Stimulated activated naive CD8-positive, alpha-beta T cell treated with anti-CD3 and anti-CD28 coated beads, Interleukin-15, Interleukin-2, amounts not matched to agents 100 ng/mL and 50 ng/mL, for 24 hours (primary cell): ENCODE results near the gene CTRB1.
"Not testable (repeated sequence)": the region's sequence is repeated elsewhere in the genome, so short reads cannot be mapped to it uniquely, and the experiment has no call there.

ENCODE experiments used
- H3K27ac Mint-ChIP-seq: one replicate; pipeline ENCODE4 v1.8.0; 2021; ENCODE audit warnings: mild to moderate bottlenecking, mixed read lengths
- H3K27me3 Mint-ChIP-seq: one replicate; pipeline ENCODE4 v1.8.0; 2021; ENCODE audit warnings: mixed read lengths
- H3K36me3 Mint-ChIP-seq: one replicate; pipeline ENCODE4 v1.8.0; 2021; ENCODE audit warnings: low read depth, mixed read lengths
- H3K4me1 Mint-ChIP-seq: one replicate; pipeline ENCODE4 v1.8.0; 2021; ENCODE audit warnings: low read depth, mixed read lengths
- H3K4me3 Mint-ChIP-seq: one replicate; pipeline ENCODE4 v1.8.0; 2021; ENCODE audit warnings: mild to moderate bottlenecking, mixed read lengths
- H3K9me3 Mint-ChIP-seq: one replicate; pipeline ENCODE4 v1.8.0; 2021; ENCODE audit warnings: mixed read lengths

Gene CTRB1

DNA sequence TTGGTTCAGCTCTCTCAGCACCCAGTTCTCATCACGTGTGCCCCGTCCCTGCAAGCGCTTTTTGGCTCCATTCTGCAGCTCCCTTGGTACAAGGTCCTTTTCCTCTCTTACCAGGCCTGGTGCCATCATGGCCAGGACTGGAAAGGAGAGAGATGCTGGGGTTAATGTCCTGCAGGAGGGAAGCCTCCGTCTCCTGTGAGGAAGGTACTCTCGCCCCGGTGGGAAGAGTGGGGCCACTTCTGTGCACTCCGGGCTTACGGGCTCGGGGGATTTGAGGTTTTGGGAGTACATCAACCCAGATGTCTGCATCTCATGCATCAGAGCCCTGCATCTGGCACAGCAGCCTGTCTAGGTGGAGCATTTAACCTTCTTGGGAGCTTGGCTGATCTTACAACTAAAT, 22.0 kb upstream of the CTRB1 start:
- H3K4me3 Mint-ChIP-seq = no peak overlapping the region

DNA sequence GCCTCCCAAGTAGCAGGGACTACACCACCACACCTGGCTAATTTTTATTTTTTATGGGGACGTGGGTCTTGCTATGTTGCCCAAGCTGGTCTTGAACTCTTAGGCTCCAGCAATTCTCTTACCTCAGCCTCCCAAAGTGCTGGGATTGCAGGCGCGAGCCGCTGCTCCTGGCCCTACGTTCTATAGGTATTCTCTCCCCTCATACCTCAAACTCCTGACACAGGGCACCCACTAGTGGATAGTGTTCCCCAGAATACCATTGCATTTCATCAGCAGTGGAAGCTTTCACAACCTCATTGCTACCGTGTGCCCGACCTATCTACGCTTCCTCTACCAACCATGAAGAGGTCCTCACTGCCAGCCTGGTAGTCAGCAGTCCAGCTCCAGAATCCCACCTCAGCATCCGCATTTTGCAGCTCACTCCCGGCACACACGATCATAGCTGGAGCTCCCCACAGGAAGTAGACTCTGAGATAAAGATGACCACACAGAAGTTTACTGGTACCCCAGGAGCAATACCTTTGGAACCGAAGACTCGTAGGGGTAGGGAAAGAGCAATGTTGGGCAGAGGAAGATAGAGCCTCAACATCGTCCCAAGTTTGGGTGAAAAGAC, 21.2 kb upstream of the CTRB1 start:
- H3K27me3 Mint-ChIP-seq = peaks cover 18% of the 10 kb centered on the region
- no peak overlapping the region for H3K4me3 Mint-ChIP-seq
- no peaks in the 10 kb centered on the region for H3K9me3 Mint-ChIP-seq
- peaks cover 14% of the 10 kb centered on the region for H3K4me1 Mint-ChIP-seq
- no peak overlapping the region for H3K27ac Mint-ChIP-seq
- no peaks in the 10 kb centered on the region for H3K36me3 Mint-ChIP-seq

More for the DNA sequence above, 22.0 kb upstream of the CTRB1 start:
- H3K27me3 Mint-ChIP-seq = peaks cover 18% of the 10 kb centered on the region
- no peaks in the 10 kb centered on the region for H3K36me3 Mint-ChIP-seq
- H3K27ac Mint-ChIP-seq = no peak overlapping the region
- H3K4me1 Mint-ChIP-seq = peaks cover 11% of the 10 kb centered on the region
- H3K9me3 Mint-ChIP-seq = no peaks in the 10 kb centered on the region

DNA sequence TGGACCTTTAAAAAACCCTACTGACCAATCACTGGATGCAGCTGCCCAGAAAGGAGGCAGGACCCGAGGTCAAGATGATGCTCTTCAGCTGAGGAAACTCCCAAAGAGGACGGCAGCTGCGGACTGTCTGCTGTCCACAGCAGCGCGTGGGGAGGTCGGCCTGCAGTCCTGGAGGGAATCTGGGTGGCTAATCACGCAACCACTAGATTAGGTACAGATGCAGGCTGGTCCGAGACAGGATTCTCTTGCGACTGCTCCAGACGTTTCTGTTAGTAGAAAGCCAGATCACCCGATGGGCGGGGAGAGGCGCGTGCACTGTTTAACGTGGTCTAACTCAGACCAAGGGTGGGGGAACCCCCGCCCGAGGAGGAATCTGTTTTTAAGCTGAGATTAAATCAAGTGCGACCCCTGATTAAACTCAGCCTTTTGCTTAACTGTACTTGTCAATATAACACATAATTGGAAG, 20.6 kb upstream of the CTRB1 start:
- Mint-ChIP-seq H3K36me3 (no peaks in the 10 kb centered on the region), H3K9me3 (no peaks in the 10 kb centered on the region), H3K27ac (no peak overlapping the region), H3K4me3 (no peak overlapping the region), H3K4me1 (peaks cover 14% of the 10 kb centered on the region), H3K27me3 (peaks cover 18% of the 10 kb centered on the region)

DNA sequence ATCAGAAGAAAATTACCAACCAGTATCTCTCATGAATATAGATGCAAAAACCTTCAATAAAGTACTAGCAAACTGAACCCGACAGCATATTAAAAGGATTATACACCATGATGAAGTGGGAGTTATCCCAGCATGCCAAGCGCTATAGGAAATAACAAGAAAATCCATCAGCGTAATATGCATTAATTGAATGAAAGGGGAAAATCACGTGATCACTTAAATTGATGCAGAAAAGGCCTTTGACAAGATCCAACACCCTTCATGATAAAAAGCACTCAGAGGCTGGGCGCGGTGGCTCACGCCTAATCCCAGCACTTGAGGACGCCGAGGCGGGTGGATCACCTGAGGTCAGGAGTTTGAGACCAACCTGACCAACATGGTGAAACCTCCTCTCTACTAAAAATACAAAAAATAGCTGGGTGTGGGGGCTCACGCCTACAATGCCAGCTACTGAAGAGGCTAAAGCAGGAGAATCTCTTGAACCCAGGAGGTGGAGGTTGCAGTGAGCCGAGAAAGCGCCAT, 16.7 kb upstream of the CTRB1 start:
- Mint-ChIP-seq H3K27ac (no peak overlapping the region), H3K4me3 (no peak overlapping the region), H3K9me3 (no peaks in the 10 kb centered on the region), H3K4me1 (peaks cover 14% of the 10 kb centered on the region), H3K27me3 (peaks cover 11% of the 10 kb centered on the region), H3K36me3 (no peaks in the 10 kb centered on the region)

DNA sequence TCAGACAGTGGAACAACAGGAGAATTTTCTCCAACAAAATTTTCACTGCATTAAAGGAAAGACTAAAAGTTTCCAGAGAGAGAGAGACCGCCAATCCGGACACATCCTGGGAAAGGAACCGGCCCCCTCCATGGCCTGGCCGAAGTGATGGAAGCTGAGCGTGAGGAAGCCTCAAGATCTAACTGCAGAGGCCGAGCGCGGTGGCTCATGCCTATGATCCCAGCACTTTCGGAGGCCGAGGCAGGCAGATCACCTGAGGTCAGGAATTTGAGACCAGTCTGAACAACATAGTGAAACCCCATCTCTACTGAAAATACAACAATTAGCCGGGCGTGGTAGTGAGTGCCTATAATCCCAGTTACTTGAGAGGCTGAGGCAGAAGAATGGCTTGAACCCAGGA, 15.7 kb upstream of the CTRB1 start:
- Mint-ChIP-seq H3K4me3 (no peak overlapping the region), H3K4me1 (peaks cover 14% of the 10 kb centered on the region), H3K9me3 (no peaks in the 10 kb centered on the region), H3K27me3 (peaks cover 4% of the 10 kb centered on the region), H3K36me3 (no peaks in the 10 kb centered on the region), H3K27ac (no peak overlapping the region)

DNA sequence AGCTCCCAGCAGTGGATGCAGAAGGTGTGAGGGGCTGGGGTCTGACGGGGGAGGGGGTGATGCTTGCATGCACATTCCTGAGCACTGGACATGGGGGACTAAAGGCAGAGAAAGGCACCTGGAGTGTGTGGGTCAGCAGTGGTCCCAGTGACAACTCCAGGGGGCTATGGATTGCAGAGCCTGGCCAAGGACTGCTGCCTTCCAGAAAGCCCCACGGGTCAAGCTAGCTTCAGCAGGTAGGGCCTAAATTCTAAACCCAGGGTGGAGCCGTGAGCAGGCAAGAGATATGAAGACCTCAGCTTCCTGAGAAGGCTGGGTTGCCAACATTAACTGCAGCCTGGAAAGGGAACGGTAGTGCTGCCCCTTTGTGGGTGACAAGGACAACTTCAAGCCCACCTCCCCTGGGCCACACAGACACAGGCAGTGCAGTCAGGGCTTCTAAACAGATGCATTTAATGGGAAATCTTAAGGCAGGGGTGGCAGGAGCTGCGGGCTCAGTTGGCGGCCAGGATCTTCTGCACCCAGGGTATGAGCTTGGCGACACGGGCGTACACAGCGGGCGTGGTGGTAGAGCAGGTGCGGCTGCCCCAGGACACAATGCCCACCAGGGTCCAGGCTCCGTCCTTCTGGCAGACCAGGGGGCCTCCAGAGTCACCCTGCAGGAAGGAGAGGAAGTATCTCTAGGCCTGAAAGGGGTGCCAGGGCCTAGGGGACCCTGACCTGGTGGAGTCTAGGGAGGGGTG, 14.9 kb upstream of the CTRB1 start:
- Mint-ChIP-seq H3K4me1 (peaks cover 14% of the 10 kb centered on the region), H3K27me3 (no peaks in the 10 kb centered on the region), H3K4me3 (no peak overlapping the region), H3K27ac (no peak overlapping the region), H3K9me3 (no peaks in the 10 kb centered on the region), H3K36me3 (no peaks in the 10 kb centered on the region)

DNA sequence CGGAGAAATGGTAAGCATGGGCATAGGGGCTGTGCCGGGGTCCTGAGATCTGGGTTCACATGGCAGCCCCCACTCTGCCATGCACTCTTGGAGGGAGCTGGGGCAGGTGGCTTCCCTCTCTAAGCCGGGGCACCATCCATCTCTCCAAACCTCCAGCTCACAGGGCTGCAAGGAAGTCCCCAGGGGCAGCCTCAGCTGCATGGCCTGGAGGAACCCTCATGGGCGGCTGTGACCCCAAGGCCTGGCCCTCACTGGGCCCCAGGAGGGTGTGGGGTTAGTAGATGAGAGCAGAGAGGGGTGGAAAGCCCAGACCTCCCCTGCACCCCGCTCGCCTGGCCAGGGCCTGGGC, 14.4 kb upstream of the CTRB1 start:
- Mint-ChIP-seq H3K4me3 (no peak overlapping the region), H3K36me3 (no peaks in the 10 kb centered on the region), H3K9me3 (no peaks in the 10 kb centered on the region), H3K4me1 (peaks cover 14% of the 10 kb centered on the region), H3K27ac (no peak overlapping the region), H3K27me3 (no peaks in the 10 kb centered on the region)

DNA sequence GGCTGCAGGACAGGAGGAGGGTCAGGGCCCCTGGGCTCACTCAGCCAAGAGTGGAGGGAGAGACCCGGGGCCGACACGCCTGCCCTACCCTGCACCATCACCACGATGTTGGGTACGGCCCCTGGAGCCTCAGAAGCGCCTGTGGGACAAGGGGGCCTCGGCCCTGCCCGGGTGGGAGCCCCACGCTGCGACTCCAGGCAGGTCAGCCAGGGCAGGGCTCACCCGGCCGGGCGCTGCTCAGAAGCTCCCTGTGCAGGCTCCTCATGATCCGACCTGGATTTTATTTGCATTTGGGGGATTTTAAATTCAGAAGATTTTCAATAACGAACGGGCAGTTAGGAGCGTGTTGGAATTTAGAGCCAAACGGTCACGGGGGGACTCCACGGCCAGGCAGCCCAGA, 13.9 kb upstream of the CTRB1 start:
- H3K9me3 Mint-ChIP-seq, H3K36me3 Mint-ChIP-seq, H3K4me3 Mint-ChIP-seq, H3K27me3 Mint-ChIP-seq, H3K27ac Mint-ChIP-seq: not testable (repeated sequence)
- H3K4me1 Mint-ChIP-seq = peaks cover 14% of the 10 kb centered on the region

DNA sequence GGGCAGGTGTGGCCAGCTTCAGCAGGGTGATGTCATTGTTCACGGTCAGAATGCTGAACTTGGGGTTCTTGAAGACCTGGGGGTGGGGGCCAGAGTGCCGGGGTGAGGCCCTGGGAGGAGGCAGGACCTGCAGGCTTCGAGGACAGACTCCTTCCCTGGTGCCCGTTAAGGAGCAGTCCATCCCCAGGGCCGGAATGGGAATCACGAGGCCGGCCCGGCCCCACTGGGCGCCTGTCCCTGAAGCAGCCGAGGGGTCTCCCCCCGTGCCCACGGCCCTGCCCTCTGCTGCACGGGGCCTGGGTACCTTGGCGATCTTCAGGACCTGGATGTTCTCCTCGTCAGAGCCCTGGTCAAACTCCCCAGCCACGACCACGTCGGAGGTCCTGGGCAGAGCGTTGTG, 13.3 kb upstream of the CTRB1 start:
- not testable (repeated sequence) for H3K27me3 Mint-ChIP-seq, H3K36me3 Mint-ChIP-seq, H3K4me3 Mint-ChIP-seq, H3K9me3 Mint-ChIP-seq, H3K27ac Mint-ChIP-seq
- H3K4me1 Mint-ChIP-seq = peaks cover 14% of the 10 kb centered on the region

DNA sequence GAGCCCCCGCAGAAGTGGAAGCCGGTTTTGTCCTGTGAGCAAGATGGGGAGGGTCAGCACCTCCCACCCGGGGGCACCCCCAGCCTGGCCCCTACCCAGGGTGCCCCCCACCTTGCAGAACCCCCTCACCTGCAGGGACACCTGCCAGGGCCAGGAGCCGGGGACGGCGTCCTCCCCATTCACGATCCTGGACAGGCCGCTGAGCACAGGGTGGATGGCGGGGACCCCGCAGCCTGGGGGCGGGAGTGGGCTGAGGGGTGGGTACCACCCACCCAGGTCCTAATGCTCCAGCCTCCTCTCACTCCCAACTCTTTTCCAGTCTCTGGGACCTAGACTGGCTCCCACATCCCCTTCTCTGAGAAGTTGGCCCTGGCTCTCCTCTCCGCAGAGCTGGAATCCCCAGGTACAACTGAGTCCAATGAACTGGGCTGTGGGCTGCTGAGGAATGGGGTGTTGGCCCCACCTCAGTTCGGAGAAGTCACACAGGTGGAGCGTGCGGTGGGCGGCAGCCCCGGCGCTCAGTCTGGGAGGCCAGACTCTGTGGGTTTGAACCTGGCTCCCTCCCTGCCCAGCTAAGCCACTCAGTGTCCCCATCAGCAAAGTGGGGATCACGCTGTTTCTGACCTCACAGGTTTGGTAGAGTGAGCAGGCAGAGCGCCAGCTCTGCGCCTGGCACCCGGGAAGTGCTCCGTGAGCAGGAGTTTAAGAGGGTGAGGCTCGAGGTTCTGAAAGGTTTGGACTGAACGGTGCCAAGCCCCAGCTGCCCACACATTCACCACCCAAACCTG, 12.6 kb upstream of the CTRB1 start:
- H3K27me3 Mint-ChIP-seq, H3K4me1 Mint-ChIP-seq, H3K36me3 Mint-ChIP-seq, H3K9me3 Mint-ChIP-seq, H3K4me3 Mint-ChIP-seq, H3K27ac Mint-ChIP-seq: not testable (repeated sequence)

DNA sequence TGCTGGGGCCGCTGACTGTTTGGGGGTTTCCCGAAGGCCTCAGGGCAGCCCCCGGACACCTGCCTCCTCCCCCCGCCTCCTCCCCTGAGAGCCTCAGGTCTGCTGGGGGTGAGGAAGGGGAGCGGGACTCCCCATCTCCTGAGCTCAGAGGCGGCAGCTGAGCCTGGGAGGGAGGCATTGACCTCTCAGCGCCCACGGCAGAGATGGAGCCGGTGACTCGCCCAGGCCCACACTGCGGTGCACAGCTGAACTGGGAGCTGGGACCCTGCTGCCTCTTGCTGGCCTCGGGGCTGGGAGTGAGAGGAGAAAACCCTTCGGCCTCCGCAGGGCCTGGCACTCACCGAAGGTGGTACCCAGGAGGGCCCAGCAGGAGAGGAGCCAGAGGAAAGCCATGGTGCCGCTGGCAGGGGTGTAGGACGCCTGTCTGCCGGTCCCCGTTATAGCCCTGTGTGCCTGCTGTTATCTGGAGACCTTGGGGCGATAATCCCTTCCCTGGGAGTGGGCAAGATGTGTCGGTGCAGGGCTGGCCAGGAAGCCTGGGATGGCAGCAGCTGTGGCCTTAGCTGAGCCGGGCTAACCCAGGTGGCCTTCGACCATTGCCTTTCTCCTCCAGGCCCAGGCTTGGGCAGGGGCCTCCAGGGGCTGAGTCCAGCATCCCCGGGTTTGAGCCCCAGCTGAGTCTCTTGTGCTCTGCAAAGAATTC, 11.9 kb upstream of the CTRB1 start, which contains the start of gene CTRB2:
Gene CTRB2, minus strand, starts transcription at position 413 of the 703 bp plus-strand sequence. Its CDS starts 20 bp downstream, at position 393.
- Mint-ChIP-seq H3K4me1 (peaks cover 2% of the 10 kb centered on the region), H3K27me3 (no peaks in the 10 kb centered on the region), H3K27ac (no peak within 1 kb of the TSS), H3K9me3 (no peaks in the 10 kb centered on the region), H3K36me3 (no peaks in the 10 kb centered on the region), H3K4me3 (no peak within 1 kb of the TSS)

DNA sequence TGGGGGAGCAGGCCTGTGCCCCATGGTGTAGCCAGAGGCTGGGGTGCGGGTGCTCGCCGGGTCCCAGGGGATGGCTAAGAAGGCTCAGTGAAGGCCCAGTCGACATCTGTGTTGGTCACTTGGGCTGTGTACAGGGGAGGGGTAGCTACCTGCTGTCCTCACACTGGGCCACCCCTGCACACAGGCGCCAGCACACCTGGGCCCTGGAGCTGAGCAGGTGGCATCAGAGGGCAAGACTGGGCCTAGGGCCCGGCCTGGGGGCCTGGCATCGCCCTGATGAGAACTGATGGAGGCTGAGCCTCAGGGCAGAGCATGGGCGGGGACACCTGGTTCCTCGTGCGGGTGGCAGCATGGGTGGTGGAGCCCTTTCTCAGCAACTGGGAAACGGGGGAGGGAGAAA, 11.0 kb upstream of the CTRB1 start:
- Mint-ChIP-seq H3K27ac (no peak overlapping the region), H3K27me3 (no peaks in the 10 kb centered on the region), H3K9me3 (no peaks in the 10 kb centered on the region), H3K4me1 (no peaks in the 10 kb centered on the region), H3K4me3 (no peak overlapping the region), H3K36me3 (no peaks in the 10 kb centered on the region)

DNA sequence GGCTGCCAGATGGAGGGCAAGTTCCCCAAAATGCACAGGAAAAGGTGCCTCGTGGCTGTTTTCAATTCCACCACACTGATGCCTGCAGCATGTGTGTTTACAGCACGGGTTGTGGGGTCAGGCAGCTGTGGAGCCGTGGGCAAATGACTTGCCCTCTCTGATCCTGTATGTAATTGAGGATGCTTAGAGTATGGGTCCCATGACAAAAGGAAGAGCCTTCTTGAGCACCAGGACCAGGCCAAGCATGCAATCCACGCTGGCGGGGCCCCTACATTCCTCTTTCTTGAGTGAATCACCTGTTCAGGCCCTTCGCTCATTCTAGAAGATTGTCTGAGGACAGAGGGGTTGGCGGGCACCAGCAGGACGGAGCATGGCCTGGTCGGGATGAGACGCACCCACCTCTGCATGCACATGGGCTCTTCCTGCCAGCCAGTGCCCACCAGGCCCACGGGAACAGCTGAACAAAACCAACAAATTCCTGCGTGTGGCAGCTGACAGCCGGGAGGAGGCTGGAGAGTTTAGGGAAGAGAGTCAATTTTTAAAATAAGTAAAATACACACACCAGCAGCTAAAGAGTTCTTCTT, 10.5 kb upstream of the CTRB1 start:
- Mint-ChIP-seq H3K9me3 (no peaks in the 10 kb centered on the region), H3K27ac (no peak overlapping the region), H3K4me1 (no peaks in the 10 kb centered on the region), H3K4me3 (no peak overlapping the region), H3K36me3 (no peaks in the 10 kb centered on the region), H3K27me3 (no peaks in the 10 kb centered on the region)

DNA sequence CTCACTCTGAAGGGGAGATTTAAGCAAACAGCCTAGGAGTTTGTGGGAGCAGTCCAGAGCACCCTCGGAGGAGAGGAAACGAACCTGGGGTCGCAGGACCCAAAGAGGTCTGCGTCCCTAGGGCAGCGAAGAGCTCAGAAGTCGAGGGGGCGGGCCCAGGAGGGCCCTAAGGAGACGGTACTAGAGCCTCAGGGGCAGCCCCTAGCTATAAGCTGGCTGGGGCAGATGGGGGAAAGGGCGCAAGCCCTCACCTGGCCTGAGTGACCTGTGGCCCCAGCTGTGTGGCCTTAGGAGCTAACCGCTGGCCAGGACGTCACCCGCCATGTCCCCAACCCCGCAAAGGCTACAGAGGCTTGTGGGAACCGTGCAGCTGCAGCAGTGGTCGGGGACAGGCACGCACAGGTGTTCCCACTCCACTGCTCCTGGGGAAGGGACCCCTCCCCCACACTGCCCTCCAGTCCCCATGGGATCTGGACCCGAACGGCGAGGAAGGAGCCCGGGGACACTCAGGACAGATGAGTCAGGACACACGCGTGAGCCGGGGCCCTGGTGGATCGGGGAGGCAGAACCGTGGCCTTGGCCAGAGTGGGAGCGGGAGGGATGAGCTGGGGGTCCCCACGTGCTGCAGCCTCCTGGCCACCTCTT, 9.8 kb upstream of the CTRB1 start:
- Mint-ChIP-seq H3K4me3 (no peak overlapping the region), H3K36me3 (no peaks in the 10 kb centered on the region), H3K9me3 (no peaks in the 10 kb centered on the region), H3K4me1 (no peaks in the 10 kb centered on the region), H3K27me3 (no peaks in the 10 kb centered on the region), H3K27ac (no peak overlapping the region)
